ENCODE data around the gene WDR89.
A peak's percentile ranks its signal among the peaks of the same experiment; 100 is the strongest.
"Not testable (repeated sequence)": the region's sequence is repeated elsewhere in the genome, so short reads cannot be mapped to it uniquely, and the experiment has no call there.

WDR89 gene

GRCh38 chr14:63652406-63652805 is 10.7 kb upstream of the WDR89 start:
- peak in 1 of 5 donors; percentile 32 for DNase-seq

GRCh38 chr14:63650256-63650952 is 8.7 kb upstream of the WDR89 start:
- DNase-seq, result peak in 3 of 5 donors; percentile 29 to 79 (median 44)

DNA sequence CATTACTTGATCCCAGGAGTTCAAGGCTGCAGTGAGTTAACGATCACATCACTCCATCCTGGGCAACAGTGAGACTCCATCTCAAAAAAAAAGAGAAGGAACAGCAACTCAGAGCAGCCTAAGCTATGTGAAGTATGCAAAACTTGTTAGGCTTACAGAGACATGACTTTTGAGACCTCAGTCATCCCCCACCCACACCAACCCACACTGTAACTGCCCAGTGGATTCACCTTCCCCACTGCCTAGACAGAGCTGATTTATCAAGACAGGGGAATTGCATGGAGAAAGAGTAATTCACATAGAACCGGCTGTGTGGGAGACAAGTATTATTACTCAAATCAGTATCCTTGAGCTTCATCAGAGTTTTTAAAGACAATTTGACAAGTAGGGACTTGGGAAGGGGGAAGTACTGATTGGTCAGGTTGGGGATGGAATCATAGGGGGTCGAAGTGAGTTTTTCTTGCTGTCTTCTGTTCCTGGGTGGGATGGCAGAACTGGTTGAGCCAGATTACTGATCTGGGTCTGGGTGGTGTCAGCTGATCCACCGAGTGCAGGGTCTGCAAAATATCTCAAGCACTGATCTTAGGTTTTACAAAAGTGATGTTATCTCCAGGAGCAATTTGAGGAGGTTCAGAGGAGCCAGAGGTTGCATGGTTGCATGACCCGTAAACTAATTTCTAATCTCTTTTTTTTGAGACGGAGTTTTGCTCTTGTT is 6.2 kb upstream of the WDR89 start:
- no peak for DNase-seq

GRCh38 chr14:63644741-63645140 is 3.1 kb upstream of the WDR89 start:
- DNase-seq, result no peak

DNA sequence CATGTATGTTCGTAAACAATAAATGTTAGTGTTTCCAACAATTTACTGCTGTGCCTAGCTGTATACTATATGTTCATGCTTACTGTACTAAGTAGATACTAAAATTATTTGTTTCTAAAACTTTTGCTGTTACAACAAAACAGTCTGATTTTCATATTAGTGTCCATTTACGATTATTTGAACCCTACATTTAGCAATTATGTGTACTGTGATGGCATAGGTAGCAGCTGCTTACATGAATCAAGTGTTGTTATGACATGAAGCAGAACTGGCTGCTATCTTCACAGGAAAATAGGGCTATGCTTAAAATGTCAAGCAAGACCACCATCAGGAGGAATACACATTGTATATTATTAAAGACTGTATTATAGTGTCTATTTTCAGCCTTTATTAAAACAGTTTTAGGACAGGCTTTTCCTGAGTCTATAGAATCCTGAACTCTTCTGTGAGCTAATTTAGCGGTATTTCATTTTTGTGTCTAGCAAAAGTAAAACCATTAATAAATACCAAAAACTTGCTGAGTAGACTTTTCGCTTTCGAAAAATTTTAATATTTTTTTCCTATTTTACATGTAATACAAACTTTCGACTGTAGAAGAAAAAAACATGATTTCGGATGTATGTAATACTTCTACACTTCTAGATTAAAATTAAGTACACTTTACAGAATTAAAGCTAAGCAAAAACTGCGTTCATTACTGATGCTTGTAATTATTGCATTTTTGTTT is 1.1 kb upstream of the WDR89 start:
- DNase-seq, result no peak

DNA sequence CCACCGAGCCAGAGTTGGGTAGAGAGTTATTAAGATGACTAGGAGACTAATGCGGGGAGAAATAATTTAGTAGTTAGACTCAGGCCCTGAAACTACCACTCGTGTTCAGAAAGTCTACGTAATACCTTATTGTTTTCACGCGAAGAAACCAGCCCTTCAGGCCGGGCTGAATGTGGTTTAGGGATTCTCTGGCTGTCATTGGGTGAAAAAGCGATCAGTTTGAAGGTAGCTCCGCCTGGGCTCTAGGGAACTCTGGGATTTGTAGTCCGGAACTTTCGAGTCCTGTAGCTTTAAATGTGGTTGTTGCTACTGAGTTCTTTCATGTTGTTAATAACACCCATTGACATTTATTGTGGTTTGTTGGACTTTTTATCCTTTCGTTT is 549 bp upstream of the WDR89 start:
- DNase-seq, result peak; percentile 56 to 94 (median 77)

GRCh38 chr14:63638493-63638892 is 3.2 kb downstream of the WDR89 start:
- DNase-seq, result no peak

GRCh38 chr14:63636094-63636635 is 5.5 kb downstream of the WDR89 start:
- DNase-seq, result not testable (repeated sequence)

DNA sequence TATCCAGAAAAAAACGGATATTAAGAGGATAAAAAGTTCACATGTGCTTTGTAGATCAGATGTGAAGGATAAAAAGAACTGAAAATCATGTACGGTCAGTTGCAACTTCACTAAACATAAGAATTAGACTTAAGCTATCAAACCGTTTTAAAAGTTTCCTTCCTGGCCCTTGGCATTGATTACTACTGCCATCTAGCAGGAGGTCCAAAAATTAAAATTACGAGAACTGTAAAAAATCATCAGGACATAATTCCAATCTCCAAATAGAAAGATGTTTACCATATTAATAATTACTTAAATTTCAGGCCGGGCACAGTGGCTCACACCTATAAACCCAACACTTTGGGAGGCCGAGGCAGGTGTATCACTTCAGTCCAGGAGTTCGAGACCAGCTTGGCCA is 7.9 kb downstream of the WDR89 start:
- no peak for DNase-seq

DNA sequence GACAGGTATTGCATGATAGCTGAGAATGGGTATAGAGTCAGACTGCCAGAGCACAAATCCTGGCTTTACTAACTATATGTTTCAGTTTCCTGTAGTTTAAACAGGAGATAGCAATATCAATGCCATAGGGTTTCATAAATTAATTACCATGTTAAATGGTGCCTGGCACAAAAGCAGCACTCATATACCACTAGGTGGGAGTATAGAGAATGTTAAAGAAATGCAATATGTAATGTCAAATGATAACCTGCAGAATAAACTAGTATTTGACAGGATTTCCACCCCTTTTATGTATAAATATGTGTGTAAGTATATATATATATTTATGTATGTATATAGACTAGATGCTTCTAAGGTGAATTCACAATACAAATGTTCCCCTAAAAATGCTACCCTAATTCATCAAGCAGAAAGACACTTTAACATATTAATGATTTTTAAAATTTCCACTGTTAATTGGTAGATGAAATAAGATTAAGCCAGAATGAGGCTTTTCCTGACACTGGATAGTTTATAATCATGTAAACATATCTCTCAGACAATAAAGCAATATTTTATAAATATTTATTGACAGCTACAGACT is 8.6 kb downstream of the WDR89 start:
- DNase-seq, result peak in 1 of 5 donors; percentile 43

GRCh38 chr14:63624701-63625100 is 17.0 kb downstream of the WDR89 start:
- DNase-seq, result no peak

GRCh38 chr14:63624203-63624602 is 17.5 kb downstream of the WDR89 start:
- no peak for DNase-seq

DNA sequence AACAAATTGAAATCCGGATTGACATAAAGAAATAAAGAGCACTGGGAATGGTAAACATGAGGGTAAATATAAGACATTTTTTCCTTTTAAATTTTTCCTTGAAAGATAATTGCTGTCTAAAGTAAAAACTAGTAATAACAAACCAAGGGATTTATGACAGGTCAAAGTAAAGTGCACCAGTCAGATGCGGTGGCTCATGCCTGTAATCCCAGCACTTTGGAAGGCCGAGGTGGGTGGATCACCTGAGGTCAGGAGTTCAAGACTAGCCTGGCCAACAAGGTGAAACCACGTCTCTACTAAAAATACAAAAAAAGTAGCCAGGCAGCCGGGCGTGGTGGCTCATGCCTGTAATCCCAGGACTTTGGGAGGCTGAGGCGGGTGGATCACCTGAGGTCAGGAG is 19.7 kb downstream of the WDR89 start:
- DNase-seq, result not testable (repeated sequence)

- no peak for DNase-seq
Measured at GRCh38 chr14:63616015-63616414, 25.7 kb downstream of the WDR89 start.

DNA sequence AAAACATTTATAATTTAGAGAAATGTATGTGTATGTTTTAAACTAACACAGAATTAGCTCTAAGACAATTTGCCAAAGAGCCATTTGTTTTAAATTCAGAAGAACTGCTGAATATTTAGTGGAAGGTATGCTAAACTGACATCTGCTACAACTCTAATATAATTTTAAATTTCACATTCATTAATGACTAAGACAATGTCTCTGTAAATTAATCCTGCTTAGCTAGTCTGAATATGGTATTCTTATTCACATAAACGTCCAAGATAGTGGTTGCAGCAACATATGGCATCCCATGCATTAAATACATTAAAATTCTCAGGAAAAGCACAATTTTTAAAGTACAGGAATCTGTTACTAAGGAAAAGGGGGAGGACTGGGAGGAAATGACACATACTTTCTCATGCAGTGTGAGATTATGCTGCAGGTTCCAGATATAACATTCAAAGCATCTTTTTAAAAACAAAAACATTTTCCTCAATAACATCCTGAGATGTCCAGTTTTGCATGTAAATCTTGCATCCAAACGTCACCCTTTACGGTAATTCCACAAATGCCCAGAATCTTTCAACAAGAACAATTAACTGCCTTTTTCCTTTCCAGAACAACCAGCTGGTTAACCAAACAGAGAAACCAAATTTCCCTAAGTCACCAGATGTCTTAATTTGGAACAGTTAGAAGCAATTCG is 26.9 kb downstream of the WDR89 start:
- DNase-seq, result no peak

GRCh38 chr14:63611078-63611477 is 30.6 kb downstream of the WDR89 start:
- DNase-seq, result no peak

DNA sequence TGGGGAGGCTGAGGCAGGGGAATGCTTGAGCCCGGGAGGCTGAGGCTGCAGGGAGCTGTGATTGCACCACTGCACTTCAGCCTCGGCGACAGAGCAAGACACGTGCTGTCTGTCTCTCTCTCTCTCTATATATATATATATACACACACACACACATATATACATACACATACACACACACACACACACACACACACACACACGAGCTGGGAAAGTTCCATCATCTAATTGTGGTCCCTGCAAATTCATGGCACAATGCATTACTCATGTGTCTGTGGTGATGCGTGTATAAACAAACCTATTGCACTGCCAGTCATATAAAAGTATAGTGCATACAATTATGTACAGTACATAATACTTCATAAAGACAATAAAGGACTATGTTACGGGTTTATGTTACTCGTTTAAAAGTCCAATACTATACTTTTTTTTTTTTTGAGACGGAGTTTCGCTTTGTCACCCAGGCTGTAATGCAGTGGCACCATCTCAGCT is 36.6 kb downstream of the WDR89 start:
- no peak for DNase-seq

GRCh38 chr14:63604626-63605025 is 37.0 kb downstream of the WDR89 start:
- no peak for DNase-seq

GRCh38 chr14:63603749-63604277 is 37.9 kb downstream of the WDR89 start:
- no peak for DNase-seq

- DNase-seq, result no peak
Measured at GRCh38 chr14:63598807-63599206, 42.9 kb downstream of the WDR89 start.

GRCh38 chr14:63596998-63597658 is 44.5 kb downstream of the WDR89 start:
- no peak for DNase-seq

Measured in T-helper 1 cell (primary cell).